GM12801 (cell line): ENCODE data around the gene GDF15.

Experiments
- CTCF ChIP-seq: IDR thresholded peaks from one replicate; pipeline ENCODE4 v1.5.1; 2011; ENCODE audit warnings: control low read depth; ENCODE audit not compliant: insufficient read length; ENCODE audit errors: extremely low read depth

The GDF15 gene

GRCh38 chr19:18417250-18418028 is 31.5 kb downstream of the GDF15 start:
- TF ChIP-seq CTCF, result no peak

DNA sequence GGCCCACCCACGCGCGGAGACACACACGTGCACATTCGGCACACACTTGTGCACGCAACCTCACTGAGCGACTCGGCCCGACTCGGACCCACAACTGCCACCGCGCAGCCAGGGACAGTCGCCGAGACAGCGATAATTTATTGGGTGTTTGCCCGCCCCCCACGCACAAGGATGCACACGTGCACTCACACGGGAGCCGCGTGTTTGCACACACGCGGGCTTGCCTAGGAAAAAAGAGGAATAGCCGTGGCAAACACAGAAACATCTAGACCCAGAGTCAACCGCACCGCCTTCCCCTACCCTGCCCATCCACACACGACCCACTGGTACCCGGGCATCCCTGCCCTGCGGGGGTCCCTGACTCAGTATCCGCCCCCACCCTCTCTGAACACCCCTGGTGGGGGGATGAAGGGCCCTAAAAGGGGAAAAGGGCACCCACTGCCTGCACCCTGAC is 32.1 kb downstream of the GDF15 start:
- no peak for TF ChIP-seq CTCF

- no peak for TF ChIP-seq CTCF
These were observed 32.7 kb downstream of the GDF15 start for GRCh38 chr19:18418483-18419194.

DNA sequence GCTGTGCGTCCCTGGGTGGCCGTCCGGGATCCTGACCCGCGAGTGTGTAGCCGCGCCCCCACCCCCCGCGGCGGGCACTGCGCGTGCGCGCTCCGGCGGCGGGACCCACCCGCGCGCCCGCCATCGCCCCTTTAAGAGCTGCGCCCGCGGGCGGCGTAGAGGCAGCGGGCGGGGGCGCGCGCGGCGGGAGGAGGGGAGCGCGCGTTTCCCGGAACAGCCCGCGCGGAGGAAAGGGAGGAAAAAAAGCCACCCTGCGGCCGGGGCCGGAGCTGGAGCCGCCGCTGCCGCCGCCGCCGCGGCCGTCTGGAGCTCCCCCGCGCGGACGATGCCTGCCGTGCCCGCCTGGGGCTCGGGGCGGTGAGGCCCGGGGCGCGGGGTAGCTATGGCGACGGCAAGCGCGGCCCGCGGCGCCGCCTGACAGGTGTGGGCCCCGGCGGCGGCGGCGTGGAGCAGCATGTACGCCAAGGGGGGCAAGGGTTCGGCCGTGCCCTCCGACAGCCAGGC is 33.3 kb downstream of the GDF15 start, which contains the start of gene SSBP4:
SSBP4 (plus strand) TSS at position 204 of the 504 bp plus-strand sequence; CDS start at position 455, 251 bp downstream.
- TF ChIP-seq CTCF, result no peak

- TF ChIP-seq CTCF, result no peak
These were observed 33.9 kb downstream of the GDF15 start for GRCh38 chr19:18419699-18420460.

GRCh38 chr19:18420930-18421329 is 35.0 kb downstream of the GDF15 start:
- TF ChIP-seq CTCF, result no peak
